ENCODE measurements around the gene B4GALT5. TPM values are rescaled to one million over a fixed set of nuclear protein-coding genes. Genes with fewer than 3 reads are reported as not detected.

B4GALT5 gene
- polyA plus RNA-seq, 1 of the 3 experiments (the other 2 are of a cell fraction) = 35.1 TPM

GRCh38 chr20:49701241-49701790, 12.4 kb downstream of the B4GALT5 start:
- no peaks in the 10 kb centered on the region for H3K27me3 ChIP-seq (ENCODE audit: insufficient read depth)
- H3K9ac ChIP-seq = peak overlapping the region; percentile 52; the same call in 1 of the 2 replicates
- peak; percentile 56 for DNase-seq
- H3K4me1 ChIP-seq (ENCODE audit: control insufficient read depth in 1 of 2, insufficient read depth in 2 of 2, low read depth in 1 of 2, low read length in 1 of 2) = peaks cover 23 to 31% of the 10 kb centered on the region in 2 experiments; a peak in 3 of 4 replicates
- no peaks in the 10 kb centered on the region for H3K9me3 ChIP-seq
- ChIA-PET CTCF (interaction anchor here (2.1 kb wide), 1 partner anchor 11 kb away, joined by 6 read pairs; no protein-coding TSS in a partner anchor), POLR2A (no interaction called here)
- no peak overlapping the region for H2AFZ ChIP-seq (ENCODE audit: low read depth)
- peaks cover 35% of the 10 kb centered on the region for H4K20me1 ChIP-seq (ENCODE audit: insufficient read depth)
- peak overlapping the region; percentile 41 for H3K4me2 ChIP-seq
- H3K9me2 ChIP-seq = no peaks in the 10 kb centered on the region
- WGBS (ENCODE audit: low lambda C conversion rate) = 5% methylated on average over 5 of the region's 5 CpGs
- no peak overlapping the region for H3K4me3 ChIP-seq (ENCODE audit: low read depth in 2 of 2, low read length in 1 of 2)
- H3K79me2 ChIP-seq (ENCODE audit: insufficient read depth) = peaks cover 98% of the 10 kb centered on the region
- peaks cover 14% of the 10 kb centered on the region for H3F3A ChIP-seq (replicated peaks; ENCODE audit: insufficient read depth)
- peak overlapping the region; percentile 29 to 80 for H3K27ac ChIP-seq (ENCODE audit: low read depth in 2 of 2, low read length in 1 of 2)
- no peaks in the 10 kb centered on the region for H3K36me3 ChIP-seq (replicated peaks in 1 of 2; ENCODE audit: control insufficient read depth in 1 of 2, insufficient read depth in 2 of 2, low read length in 1 of 2)
- TF ChIP-seq TAF1 (IDR thresholded peaks at IDR 0.05; ENCODE audit: borderline replicate concordance, low read depth, low read length) = no peak
- no peak for TF ChIP-seq CTCF (IDR thresholded peaks at IDR 0.05)
- TF ChIP-seq IRF3 (IDR thresholded peaks at IDR 0.05; ENCODE audit: low read depth, low read length) = no peak
- peak; percentile 25; the same call in 1 of the 2 replicates for TF ChIP-seq PBX3 (IDR thresholded peaks at IDR 0.05)
- no peak for TF ChIP-seq ZBTB33 (IDR thresholded peaks at IDR 0.05; ENCODE audit: borderline replicate concordance, low read depth)
- peak; percentile 66 for TF ChIP-seq TCF12 (IDR thresholded peaks at IDR 0.05)
- no peak for TF ChIP-seq RXRA (IDR thresholded peaks at IDR 0.05; ENCODE audit: borderline replicate concordance, low read depth)
- TF ChIP-seq USF2 (IDR thresholded peaks at IDR 0.05; ENCODE audit: borderline replicate concordance, low read depth, low read length) = no peak
- TF ChIP-seq RFX5 (IDR thresholded peaks at IDR 0.05; ENCODE audit: low read length) = no peak
- TF ChIP-seq REST (IDR thresholded peaks at IDR 0.05; ENCODE audit: low read depth, low read length) = no peak
- no peak for TF ChIP-seq USF1 (IDR thresholded peaks at IDR 0.05; ENCODE audit: borderline replicate concordance, low read depth)
- no peak for TF ChIP-seq NFIC (IDR thresholded peaks at IDR 0.05; ENCODE audit: borderline replicate concordance)
- TF ChIP-seq FOXM1 (IDR thresholded peaks at IDR 0.05; ENCODE audit: low read depth) = no peak
- TF ChIP-seq ELF1 (IDR thresholded peaks at IDR 0.05) = no peak
- no peak for TF ChIP-seq RCOR1 (IDR thresholded peaks at IDR 0.05; ENCODE audit: low read length)
- TF ChIP-seq GATA2 (CRISPR knock-in tag; IDR thresholded peaks at IDR 0.05) = peak; percentile 46; the same call in 1 of the 2 replicates
- no peak for TF ChIP-seq MXI1 (IDR thresholded peaks at IDR 0.05; ENCODE audit: low read depth, low read length)
- TF ChIP-seq MAX (IDR thresholded peaks at IDR 0.05; ENCODE audit: low read depth) = 0 out of 2 replicates have a peak, but pooled peaks have one; percentile 41
- no peak for TF ChIP-seq GABPA (IDR thresholded peaks at IDR 0.05; ENCODE audit: low read depth)
- TF ChIP-seq RAD21 (IDR thresholded peaks at IDR 0.05; ENCODE audit: low read length) = no peak
- TF ChIP-seq NRF1 (IDR thresholded peaks at IDR 0.05; ENCODE audit: low read depth, low read length) = no peak

Measured in SK-N-SH (cell line).